Upper lobe of right lung (tissue), 1 donor: ENCODE measurements around the gene LAMA5. TPM values are rescaled to one million over a fixed set of nuclear protein-coding genes. Genes with fewer than 3 reads are reported as not detected.

Experiments
- ATAC-seq: fragments of 200-7000 bp; cut with Tn5 transposase; one replicate; pipeline ENCODE4 v1.9.1; 2020; ENCODE audit warnings: mild to moderate bottlenecking, moderate library complexity
- DNase-seq: peaks from one replicate; pipeline ENCODE4 v3.0.0-alpha.2; 2020
- H3K27ac ChIP-seq: fragments of 200-600 bp; one replicate; pipeline ENCODE4 v1.8.0; 2022
- H3K27me3 ChIP-seq: fragments of 200-600 bp; one replicate; pipeline ENCODE4 v1.8.0; 2022; ENCODE audit warnings: mild to moderate bottlenecking
- H3K36me3 ChIP-seq: fragments of 200-600 bp; one replicate; pipeline ENCODE4 v1.8.0; 2022
- H3K4me1 ChIP-seq: fragments of 200-600 bp; one replicate; pipeline ENCODE4 v1.8.0; 2022
- H3K4me3 ChIP-seq: fragments of 200-600 bp; one replicate; pipeline ENCODE4 v1.8.0; 2022; ENCODE audit warnings: mild to moderate bottlenecking
- H3K9me3 ChIP-seq: fragments of 200-600 bp; one replicate; pipeline ENCODE4 v1.8.0; 2022
- CTCF ChIP-seq: fragments of 200-600 bp; IDR thresholded peaks from one replicate; pipeline ENCODE4 v1.8.0; 2022; ENCODE audit warnings: antibody characterized with exemption
- intact Hi-C: fragments of 100-400 bp; cut with DNase I; formaldehyde crosslinking; loops from one replicate; pipeline ENCODE4 v1.11.0; 2022
- total RNA-seq: library from RNA; stranded (reverse); fragmentation: NEBNext Ultra II Directional; extraction: Animal tissue kit (Norgen Biotek cat#: 25700); gene quantifications from one replicate; pipeline ENCODE4 v1.2.1, GENCODE V29; 2021
- donor health status: DM: no; HTN: yes; CAD: no; lungs with severe emphysema.

Gene LAMA5
- total RNA-seq, 1 donor from 2014 or later = 279 TPM

- no peak for ATAC-seq
- Histone ChIP-seq H3K27me3 (no peaks in the 10 kb centered on the region), H3K9me3 (no peaks in the 10 kb centered on the region), H3K36me3 (peaks cover 72% of the 10 kb centered on the region), H3K4me3 (no peak overlapping the region), H3K27ac (no peak overlapping the region), H3K4me1 (no peaks in the 10 kb centered on the region)
- DNase-seq = no peak
- no peak for TF ChIP-seq CTCF
- intact Hi-C loops = no loop called here
Measured at GRCh38 chr20:62315773-62316172, 51.3 kb downstream of the LAMA5 start.

GRCh38 chr20:62314711-62315302 lies 52.3 kb downstream of the LAMA5 start:
- no peaks in the 10 kb centered on the region for H3K27me3 ChIP-seq
- DNase-seq (no peak), ATAC-seq (no peak)
- intact Hi-C loops = no loop called here
- H3K4me3 ChIP-seq = no peak overlapping the region
- H3K36me3 ChIP-seq = peaks cover 75% of the 10 kb centered on the region
- H3K4me1 ChIP-seq = no peaks in the 10 kb centered on the region
- no peak overlapping the region for H3K27ac ChIP-seq
- no peaks in the 10 kb centered on the region for H3K9me3 ChIP-seq
- TF ChIP-seq CTCF = no peak

GRCh38 chr20:62314339-62314638 lies 52.8 kb downstream of the LAMA5 start:
- no peak overlapping the region for H3K4me3 ChIP-seq
- no peak overlapping the region for H3K27ac ChIP-seq
- intact Hi-C loops = no loop called here
- no peak for TF ChIP-seq CTCF
- H3K4me1 ChIP-seq = no peaks in the 10 kb centered on the region
- H3K36me3 ChIP-seq = peaks cover 72% of the 10 kb centered on the region
- ATAC-seq = no peak
- no peak for DNase-seq
- no peaks in the 10 kb centered on the region for H3K27me3 ChIP-seq
- no peaks in the 10 kb centered on the region for H3K9me3 ChIP-seq

- no peaks in the 10 kb centered on the region for H3K27me3 ChIP-seq
- no peak for TF ChIP-seq CTCF
- H3K27ac ChIP-seq = no peak overlapping the region
- intact Hi-C loops = no loop called here
- no peak overlapping the region for H3K4me3 ChIP-seq
- H3K4me1 ChIP-seq = no peaks in the 10 kb centered on the region
- no peak for ATAC-seq
- DNase-seq = no peak
- peaks cover 76% of the 10 kb centered on the region for H3K36me3 ChIP-seq
- no peaks in the 10 kb centered on the region for H3K9me3 ChIP-seq
Measured at GRCh38 chr20:62313460-62314338, 53.4 kb downstream of the LAMA5 start.

GRCh38 chr20:62313021-62313420 lies 54.1 kb downstream of the LAMA5 start:
- Histone ChIP-seq H3K9me3 (no peaks in the 10 kb centered on the region), H3K27me3 (no peaks in the 10 kb centered on the region), H3K27ac (no peak overlapping the region), H3K4me1 (no peaks in the 10 kb centered on the region), H3K4me3 (no peak overlapping the region), H3K36me3 (peaks cover 82% of the 10 kb centered on the region)
- DNase-seq (no peak), ATAC-seq (no peak)
- no peak for TF ChIP-seq CTCF
- intact Hi-C loops = no loop called here
